Activated CD4-positive, CD25-positive, alpha-beta regulatory T cell treated with anti-CD3 and anti-CD28 coated beads, Interleukin-2, amount 50 U/mL, for 72 hours (primary cell): ENCODE measurements around the gene LYSMD2.
"Not testable (repeated sequence)": the region's sequence is repeated elsewhere in the genome, so short reads cannot be mapped to it uniquely, and the experiment has no call there.

Source experiments
- DNase-seq: peaks from one replicate; pipeline ENCODE4 v3.0.0; 2021

LYSMD2 gene

GRCh38 chr15:51737522-51738305 lies at the start of gene LYSMD2:
Gene LYSMD2 (minus strand): TSS chr15:51737655. CDS start chr15:51737622, 33 bp downstream.
- peak; percentile 69 for DNase-seq

- DNase-seq = not testable (repeated sequence)
These were observed 49.7 kb upstream of the LYSMD2 start for GRCh38 chr15:51787130-51787529.

DNA sequence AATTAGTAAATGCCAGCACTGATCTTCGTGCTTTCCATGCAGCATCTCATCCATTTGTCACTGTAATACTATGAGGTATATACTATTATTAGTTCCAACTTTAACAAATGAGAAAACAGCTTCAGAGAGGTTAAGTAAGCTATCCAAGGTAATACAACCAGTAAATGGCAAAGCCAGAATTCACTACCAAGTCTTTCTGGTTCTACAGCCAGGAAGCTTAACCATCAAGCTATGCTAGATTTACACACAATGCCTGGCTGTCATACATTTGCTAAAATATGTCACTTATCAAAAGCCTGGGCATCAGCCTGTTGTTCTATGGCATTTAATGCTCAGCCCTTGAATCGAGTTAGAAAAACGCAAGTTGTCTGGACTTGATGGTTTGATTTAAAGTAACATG lies 46.5 kb upstream of the LYSMD2 start:
- DNase-seq = no peak

DNA sequence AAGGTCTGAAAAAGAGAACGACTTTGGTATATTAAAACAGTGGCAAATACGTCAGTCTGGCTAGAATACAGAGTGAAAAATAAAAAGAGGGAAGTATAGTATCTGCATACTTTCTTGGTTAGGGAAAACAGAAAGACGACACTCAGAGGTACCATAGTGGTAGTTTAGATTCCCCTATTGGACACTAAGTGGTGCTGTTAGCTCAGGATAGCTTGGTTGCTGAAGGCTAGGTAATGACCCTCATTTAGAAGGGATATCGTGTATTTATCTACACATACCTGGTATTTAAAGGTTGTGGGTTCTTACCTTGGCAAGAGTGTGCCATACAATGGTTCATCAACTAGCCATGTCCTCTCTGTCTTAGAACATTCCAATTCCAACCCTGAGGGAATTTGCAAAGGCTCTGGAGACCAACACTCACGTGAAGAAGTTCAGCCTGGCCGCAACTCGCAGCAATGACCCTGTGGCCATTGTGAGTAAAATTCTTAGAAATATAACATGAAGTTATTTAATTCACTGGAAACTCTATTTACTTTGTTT lies 45.0 kb upstream of the LYSMD2 start:
- DNase-seq = no peak

DNA sequence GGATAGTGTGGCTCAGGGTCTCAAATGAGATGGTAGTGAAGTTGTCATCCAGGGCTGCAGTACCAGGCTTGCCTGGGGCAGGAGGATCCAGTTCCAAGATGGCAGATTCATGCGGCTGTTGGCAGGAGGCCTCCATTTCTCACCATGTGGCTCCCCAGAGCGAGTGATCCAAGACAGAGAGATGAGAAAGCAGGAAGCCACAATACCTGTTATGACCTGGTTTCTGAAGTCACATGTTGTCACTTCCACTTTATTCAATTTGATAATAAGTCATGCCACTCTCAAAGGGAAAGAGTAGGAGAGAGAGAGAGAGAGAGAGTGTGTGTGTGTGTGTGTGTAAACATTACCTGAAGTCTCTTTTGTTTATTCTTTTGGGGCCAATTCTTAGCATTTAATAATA lies 44.1 kb upstream of the LYSMD2 start:
- DNase-seq = no peak

- no peak for DNase-seq
These were observed 43.2 kb upstream of the LYSMD2 start for GRCh38 chr15:51780636-51781035.

DNA sequence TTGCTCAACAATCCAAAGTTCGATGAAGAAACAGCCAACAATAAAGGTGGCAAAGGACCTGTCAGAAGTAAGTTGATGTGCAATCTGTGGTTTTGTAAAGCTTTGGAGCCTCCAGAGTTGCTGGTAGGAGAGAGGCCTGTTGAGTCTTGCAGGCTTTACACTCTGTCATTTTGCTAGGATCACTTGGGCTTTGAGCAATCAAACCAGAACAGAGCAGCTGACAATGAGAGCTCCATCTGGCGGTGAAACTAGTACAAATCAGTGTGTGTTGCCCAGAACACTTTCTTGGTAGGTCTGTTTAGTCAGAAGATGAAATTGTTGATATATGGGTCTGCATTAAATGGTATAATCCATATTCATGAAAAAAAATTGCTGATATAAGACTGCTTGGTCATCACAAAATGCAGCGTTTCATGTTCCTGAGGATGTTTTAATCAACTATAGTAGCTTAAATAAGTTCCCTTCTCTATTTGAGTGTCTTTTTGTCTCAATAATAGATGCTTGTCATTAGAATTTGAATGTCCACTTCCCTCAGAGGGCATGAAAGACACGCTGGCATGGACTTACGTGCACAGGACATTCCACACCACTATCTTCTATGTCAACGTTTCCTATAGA lies 39.6 kb upstream of the LYSMD2 start:
- peak; percentile 39 for DNase-seq

- DNase-seq = peak; percentile 37
These were observed 38.7 kb upstream of the LYSMD2 start for GRCh38 chr15:51775967-51776816.

GRCh38 chr15:51774916-51775315 lies 37.5 kb upstream of the LYSMD2 start:
- DNase-seq = no peak

- no peak for DNase-seq
These were observed 34.3 kb upstream of the LYSMD2 start for GRCh38 chr15:51771773-51772172.

GRCh38 chr15:51770902-51771301 lies 33.4 kb upstream of the LYSMD2 start:
- no peak for DNase-seq

- DNase-seq = no peak
These were observed 30.6 kb upstream of the LYSMD2 start for GRCh38 chr15:51768018-51768417.

DNA sequence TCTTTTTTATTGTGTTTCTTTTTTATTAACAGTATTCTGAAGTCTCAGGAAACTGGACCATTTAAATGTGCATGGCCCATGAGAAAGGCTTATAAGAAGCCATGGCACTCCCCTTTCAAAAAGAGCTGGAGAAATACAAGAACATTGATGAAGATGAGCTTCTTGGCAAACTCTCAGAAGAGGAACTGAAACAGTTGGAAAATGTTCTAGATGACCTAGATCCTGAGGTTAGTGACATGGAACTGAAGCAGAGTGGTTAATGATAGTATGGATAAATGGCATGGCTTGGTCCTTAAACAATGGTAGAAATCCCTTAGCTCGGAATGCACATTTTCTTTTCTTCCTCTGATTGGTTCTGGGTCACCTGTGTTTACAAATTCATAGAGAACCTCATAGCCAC lies 28.9 kb upstream of the LYSMD2 start:
- no peak for DNase-seq

GRCh38 chr15:51765751-51766150 lies 28.3 kb upstream of the LYSMD2 start:
- no peak for DNase-seq

GRCh38 chr15:51760805-51761204 lies 23.4 kb upstream of the LYSMD2 start:
- DNase-seq = no peak

DNA sequence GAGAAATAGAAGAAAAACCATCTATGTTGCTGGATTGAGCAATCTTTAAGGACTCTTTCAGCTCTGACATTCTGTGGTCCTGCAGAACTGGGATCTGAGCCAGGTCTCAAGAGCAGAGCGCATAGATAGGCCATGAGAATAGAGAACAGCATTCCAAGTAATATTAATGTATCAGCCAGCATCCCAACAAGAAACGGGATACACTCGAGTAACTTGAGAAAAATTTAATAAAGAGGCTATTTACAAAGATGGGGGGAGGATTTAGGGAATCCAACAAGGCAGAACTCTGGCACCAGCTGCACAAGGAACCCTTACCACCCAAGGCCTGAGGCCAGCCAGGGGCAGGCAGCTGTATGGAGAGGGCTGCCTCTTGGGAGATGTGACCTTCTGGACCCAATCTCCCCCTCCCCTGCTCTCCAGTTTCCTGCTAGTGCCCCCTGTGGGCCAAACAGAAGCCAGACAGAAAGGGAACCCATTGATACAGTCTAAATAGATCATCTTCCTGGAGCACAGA lies 22.2 kb upstream of the LYSMD2 start:
- no peak for DNase-seq

- no peak for DNase-seq
These were observed 21.2 kb upstream of the LYSMD2 start for GRCh38 chr15:51758645-51759044.

- DNase-seq = no peak
These were observed 20.0 kb upstream of the LYSMD2 start for GRCh38 chr15:51757450-51757849.

GRCh38 chr15:51756482-51756881 lies 19.0 kb upstream of the LYSMD2 start:
- DNase-seq = no peak

GRCh38 chr15:51755790-51756189 lies 18.3 kb upstream of the LYSMD2 start:
- no peak for DNase-seq

GRCh38 chr15:51754267-51754666 lies 16.8 kb upstream of the LYSMD2 start:
- DNase-seq = no peak

GRCh38 chr15:51752888-51753287 lies 15.4 kb upstream of the LYSMD2 start:
- no peak for DNase-seq
